ES-I3 (cell line): ENCODE data around the gene PPIL1.
A peak's percentile ranks its signal among the peaks of the same experiment; 100 is the strongest.
"Not testable (repeated sequence)": the region's sequence is repeated elsewhere in the genome, so short reads cannot be mapped to it uniquely, and the experiment has no call there.

Experiments
- H3K36me3 ChIP-seq: 2 replicates; pipeline ENCODE4 v1.6.1; 2013; ENCODE audit warnings: mild to moderate bottlenecking, low read length, control low read depth, moderate library complexity; ENCODE audit not compliant: insufficient read depth
- H3K4me1 ChIP-seq: 2 replicates; pipeline ENCODE4 v1.6.1; 2013; ENCODE audit warnings: mild to moderate bottlenecking, control low read depth, low read length; ENCODE audit not compliant: insufficient read depth
- H3K9ac ChIP-seq: 2 replicates; pipeline ENCODE4 v1.6.1; 2013; ENCODE audit warnings: low read depth, mild to moderate bottlenecking, low read length, moderate library complexity
- H3K9me3 ChIP-seq: 2 replicates; pipeline ENCODE4 v1.6.1; 2013; ENCODE audit warnings: mild to moderate bottlenecking, low read length, moderate library complexity; ENCODE audit not compliant: control insufficient read depth, insufficient read depth

Gene PPIL1

DNA sequence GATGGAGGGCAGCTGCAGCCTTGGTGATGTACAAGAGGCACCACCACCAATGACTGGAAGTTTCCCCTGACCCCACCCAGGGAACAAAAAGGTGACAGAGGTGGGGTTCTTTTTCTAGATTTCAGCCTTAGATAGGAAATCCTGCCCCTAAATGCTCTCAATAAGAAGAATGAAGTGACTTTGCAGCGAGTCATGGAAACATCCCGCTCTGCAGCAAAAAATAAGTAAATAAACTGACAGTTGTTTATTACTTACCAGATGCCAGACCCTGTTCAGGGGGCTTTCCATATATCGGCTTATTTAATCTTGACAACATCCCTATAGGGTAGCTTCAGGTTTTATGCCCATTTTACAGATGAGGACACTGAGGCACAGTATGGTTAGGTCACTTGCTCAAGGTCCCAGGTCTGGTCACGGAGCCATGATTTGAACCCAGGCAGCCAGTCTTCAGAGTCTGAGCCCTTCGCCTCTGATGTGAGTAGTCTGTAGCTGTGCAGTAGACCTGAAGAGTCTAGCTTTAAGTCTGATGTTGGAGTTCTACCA lies 30.3 kb upstream of the PPIL1 start:
- Histone ChIP-seq H3K9me3 (no peaks in the 10 kb centered on the region), H3K4me1 (no peaks in the 10 kb centered on the region), H3K9ac (no peak overlapping the region), H3K36me3 (0 out of 2 replicates have a peak, but pooled peaks cover 3% of the 10 kb centered on the region)

DNA sequence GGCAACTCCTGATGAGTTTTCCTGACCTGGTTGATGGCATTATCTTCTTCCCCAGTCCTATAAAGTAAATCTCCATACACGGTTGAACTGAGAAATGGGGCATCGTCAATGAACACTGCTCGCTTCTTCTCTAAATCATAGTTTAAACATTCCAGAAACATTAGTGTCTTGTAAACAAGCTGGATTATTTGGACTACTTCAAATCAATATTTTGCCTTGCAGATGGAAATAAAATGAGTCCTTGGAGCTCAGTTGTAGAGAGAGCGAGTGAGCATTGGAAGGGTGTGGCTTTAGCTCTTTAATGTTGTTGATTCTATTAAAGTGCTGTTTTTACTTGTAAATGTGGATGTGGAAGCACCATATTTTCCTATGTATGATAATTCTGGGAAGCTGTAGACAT lies 29.5 kb upstream of the PPIL1 start:
- Histone ChIP-seq H3K9ac (no peak overlapping the region), H3K4me1 (no peaks in the 10 kb centered on the region), H3K9me3 (no peaks in the 10 kb centered on the region), H3K36me3 (0 out of 2 replicates have a peak, but pooled peaks cover 3% of the 10 kb centered on the region)

DNA sequence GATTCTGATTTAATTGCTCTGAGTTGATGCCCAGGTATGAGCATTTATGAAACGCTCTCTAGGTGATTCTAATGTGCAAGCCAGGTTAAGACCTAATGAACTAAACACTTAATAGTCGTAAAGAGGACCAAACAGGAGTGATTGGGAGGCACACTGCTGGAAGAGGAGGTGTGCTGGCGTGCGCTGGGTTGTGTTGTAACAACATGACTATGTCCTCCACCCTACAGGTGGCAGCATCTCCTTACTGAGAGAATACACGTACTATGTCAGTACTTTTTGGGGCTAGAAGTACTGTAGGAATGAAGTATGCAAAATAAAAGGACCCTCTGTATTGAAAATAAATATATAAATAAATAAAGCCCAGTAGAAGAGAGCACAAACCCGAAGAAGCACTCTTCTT lies 23.0 kb upstream of the PPIL1 start:
- H3K4me1 ChIP-seq = no peaks in the 10 kb centered on the region
- H3K9me3 ChIP-seq = no peaks in the 10 kb centered on the region
- H3K9ac ChIP-seq = no peak overlapping the region
- H3K36me3 ChIP-seq = no peaks in the 10 kb centered on the region

DNA sequence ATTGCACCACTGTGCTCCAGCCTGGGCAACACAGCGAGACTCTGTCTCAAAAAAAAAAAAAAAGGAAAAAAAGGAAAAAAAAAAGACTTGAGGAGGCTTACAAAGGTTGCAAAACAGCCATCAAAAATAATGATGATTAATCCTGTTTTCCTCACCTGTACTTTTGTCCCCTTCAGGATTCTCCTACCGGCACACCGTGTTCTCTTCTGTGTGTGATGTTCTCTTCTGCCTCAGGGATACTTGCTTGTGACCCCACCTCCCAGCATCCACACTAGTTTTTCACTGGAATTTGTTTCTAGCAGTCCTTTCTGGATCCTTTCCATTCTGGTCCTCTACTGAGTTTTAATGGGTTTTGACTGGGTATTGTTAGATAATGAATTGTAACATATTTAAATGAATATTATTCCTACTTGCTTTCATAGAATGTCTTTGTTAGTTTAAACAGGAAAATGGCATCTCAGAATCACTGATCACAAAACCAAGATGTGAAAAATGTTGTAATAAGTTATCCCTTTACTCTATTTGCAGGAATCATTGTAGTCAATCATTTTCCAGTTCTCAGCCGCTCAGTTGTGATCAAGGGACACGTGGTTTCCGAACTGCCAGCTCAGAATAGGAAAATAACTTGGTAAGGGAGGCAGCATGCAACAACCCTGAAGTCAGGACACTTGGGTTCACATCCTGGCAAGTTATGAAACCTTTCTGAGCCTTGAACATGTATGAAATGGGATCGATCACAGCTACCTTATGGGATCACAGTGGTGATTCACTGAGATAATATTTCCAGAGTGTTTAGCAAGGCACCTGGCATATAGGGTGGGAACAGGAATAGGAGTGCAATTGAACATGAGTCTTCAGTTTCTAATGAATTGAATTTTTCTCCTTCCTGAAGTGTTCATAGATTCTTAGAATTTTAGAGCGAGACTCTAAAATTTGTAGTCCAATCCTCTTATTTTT lies 19.7 kb upstream of the PPIL1 start:
- Histone ChIP-seq H3K9ac (no peak overlapping the region), H3K4me1 (no peaks in the 10 kb centered on the region), H3K9me3 (no peaks in the 10 kb centered on the region), H3K36me3 (no peaks in the 10 kb centered on the region)

DNA sequence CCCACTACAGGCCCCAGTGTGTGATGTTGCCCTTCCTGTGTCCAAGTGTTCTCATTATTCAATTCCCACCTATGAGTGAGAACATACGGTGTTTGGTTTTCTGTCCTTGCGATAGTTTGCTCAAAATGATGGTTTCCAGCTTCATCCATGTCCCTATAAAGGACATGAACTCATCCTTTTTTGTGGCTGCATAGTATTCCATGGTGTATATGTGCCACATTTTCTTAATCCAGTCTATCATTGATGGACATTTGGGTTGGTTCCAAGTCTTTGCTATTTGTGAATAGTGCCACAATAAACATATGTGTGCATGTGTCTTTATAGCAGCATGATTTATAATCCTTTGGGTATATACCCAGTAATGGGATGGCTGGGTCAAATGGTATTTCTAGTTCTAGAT lies 16.6 kb upstream of the PPIL1 start:
- H3K4me1 ChIP-seq, H3K9me3 ChIP-seq, H3K36me3 ChIP-seq, H3K9ac ChIP-seq: not testable (repeated sequence)

DNA sequence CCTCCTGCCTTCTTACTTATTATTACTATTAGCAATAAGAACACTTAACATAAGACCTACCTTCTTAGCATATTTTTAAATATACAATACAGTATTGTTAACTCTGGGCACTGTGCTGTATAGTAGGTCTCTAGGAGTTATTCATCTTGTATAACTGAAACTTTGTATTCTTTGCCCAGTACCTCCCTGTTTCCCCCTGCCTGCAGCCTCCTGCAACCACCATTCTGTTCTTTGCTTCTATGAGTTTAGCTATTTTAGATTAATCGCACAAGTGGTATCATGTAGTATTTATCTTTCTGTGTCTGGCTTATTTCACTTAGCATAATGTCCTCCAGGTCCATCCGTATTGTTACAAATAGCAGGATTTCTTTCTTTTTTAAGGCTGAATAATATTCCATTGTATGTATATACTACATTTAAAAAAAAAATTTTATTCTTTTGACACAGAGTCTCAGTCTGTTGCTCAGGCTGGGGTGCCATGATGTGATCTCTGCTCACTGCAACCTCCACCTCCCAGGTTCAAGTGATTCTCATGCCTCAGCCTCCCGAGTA lies 15.6 kb upstream of the PPIL1 start:
- peaks cover 7% of the 10 kb centered on the region; the same call in 1 of the 2 replicates for H3K4me1 ChIP-seq
- no peaks in the 10 kb centered on the region for H3K36me3 ChIP-seq
- no peaks in the 10 kb centered on the region for H3K9me3 ChIP-seq
- no peak overlapping the region for H3K9ac ChIP-seq

DNA sequence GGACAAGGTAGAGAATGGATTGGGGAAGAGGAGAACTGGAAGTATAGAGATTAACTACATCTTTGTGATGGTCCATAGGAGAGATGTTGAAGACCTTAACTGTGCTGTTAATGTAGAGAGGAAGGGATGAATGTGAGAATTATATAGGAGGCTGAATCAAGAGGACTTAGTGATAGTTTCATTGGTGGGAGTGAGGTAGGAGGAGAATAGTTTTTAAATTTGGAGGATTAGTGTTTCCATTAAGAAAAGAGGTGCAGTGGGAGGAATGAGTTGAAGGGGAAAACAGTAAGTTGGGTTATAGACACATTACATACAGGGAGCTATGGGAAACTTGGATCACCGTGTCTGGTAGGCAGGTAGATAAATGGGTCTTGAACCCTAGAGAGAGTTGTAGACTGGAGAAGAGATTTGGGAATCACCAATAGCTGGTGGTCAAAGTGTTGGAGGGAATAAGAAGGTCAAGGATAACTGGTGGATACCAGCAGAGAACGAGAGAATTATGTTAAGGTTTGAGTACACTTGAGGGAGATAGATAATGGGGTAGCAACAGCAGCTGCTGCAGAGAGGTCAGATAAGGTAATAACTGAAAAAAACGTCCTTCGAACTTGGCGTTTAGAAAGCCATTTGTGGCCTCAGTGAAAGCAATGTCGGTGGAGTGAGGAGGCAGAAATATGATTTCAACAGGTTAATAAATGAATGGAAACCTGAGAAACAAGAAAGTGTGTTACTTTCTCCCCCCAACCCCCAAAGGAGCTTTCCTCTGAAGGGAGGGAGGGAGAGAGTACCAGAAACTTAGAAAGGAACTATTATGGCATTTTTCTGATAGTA lies 14.3 kb upstream of the PPIL1 start:
- H3K9me3 ChIP-seq = no peaks in the 10 kb centered on the region
- peaks cover 8% of the 10 kb centered on the region; the same call in 1 of the 2 replicates for H3K4me1 ChIP-seq
- H3K9ac ChIP-seq = no peak overlapping the region
- H3K36me3 ChIP-seq = no peaks in the 10 kb centered on the region

DNA sequence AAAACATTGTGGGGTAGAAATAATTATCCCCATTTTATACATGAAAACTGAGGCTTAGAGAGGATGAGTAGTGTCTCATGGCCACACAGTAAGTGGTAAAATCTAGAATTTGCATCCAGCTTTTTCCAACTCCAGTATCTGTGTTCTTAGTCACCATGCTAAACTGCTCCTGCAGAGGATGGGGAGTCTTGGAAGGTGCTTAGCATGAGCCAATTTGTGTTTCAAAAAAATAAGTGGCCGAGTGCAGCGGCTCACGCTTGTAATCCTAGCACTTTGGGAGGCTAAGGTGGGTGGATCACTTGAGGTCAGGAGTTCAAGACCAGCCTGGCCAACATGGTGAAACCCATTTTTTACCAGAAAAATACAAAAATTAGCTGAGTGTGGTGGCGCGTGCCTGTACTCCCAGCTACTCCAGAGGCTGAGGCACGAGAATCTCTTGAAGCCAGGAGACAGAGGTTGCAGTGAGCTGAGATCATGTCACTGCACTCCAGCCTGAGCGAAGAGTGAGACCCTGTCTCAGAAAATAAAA lies 13.6 kb upstream of the PPIL1 start:
- no peaks in the 10 kb centered on the region for H3K36me3 ChIP-seq
- no peaks in the 10 kb centered on the region for H3K9me3 ChIP-seq
- H3K9ac ChIP-seq = no peak overlapping the region
- H3K4me1 ChIP-seq = peaks cover 8% of the 10 kb centered on the region; the same call in 1 of the 2 replicates

DNA sequence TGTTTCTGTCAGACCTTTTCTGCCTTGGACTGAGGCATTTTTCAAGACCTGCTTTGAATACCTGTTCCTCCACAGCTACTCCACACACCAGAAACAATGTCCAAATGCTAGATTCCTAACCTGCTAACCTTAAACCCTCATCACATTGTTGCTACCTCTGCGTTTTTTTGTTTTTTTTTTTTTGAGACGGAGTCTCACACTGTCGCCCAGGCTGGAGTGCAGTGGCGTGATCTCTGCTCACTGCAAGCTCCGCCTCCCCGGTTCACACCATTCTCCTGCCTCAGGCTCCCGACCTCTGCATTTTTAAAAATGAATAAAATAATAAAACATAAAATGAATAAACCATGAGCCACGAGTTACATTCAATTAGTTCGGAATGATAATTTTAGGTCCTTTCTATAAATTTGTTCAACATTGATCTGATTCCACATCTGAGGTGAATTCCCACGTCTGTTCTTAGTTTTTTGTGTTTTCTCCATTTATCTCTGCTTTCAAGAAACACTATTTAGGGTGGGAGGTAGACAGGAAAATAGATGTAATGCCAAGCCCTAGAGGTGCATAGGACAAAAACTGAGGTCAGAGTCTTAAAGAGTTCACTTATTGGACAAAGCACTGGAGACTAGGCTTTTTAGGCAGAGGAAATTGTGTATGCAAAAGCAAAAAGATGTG lies 12.5 kb upstream of the PPIL1 start:
- no peaks in the 10 kb centered on the region for H3K36me3 ChIP-seq
- no peaks in the 10 kb centered on the region for H3K9me3 ChIP-seq
- H3K9ac ChIP-seq = no peak overlapping the region
- H3K4me1 ChIP-seq = peaks cover 8% of the 10 kb centered on the region; the same call in 1 of the 2 replicates

DNA sequence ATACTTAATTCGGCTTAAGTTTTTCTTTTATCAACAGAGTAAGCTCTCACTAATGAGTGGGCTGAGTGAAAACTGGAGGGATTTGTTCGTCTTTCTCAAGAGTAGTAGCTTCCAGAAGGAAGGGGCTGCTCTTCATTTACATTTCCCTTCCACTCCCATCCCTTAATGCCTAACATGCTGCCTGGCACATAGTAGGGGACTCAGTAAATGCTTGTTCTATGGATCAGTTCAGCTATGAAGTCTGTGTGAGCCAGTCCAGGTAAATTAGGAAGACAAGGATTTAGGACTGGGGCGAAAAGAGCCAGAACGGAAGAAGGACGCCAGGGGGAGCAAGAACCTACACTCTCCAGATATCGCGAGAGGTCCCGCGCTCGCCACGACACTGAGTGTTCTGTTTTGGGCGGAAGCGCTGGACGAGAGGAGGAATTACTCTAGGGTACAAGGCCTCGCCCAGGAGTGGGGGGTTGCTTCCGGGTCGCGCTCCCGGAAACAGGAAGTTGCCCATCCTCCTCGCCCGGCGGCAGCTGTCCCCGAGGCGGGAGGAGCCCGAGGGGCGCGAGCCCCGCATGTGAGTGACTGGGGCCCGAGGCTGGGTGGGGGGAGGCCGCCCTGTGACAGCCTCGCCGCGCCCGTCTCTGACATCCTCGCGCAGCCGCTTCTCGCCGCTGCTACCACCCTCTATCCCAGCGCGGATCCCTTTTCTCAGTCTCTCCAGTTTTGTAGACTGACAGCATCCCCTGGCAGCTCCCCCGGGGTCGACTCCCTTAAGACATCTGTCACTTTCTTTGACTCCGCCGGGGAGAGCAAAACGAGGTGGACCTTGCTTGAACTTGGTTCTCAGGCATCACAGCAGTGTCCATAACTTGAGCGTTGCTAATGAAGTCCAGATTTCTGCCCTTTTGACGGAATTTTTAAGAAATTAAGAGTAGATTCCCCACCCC lies 11.1 kb upstream of the PPIL1 start, which contains the start of gene C6orf89:
TSS of gene C6orf89 (plus strand) at position 492 of the 941 bp plus-strand sequence. CDS start 13,493 bp downstream, outside the sequence.
- Histone ChIP-seq H3K9ac (peak within 1 kb of the TSS; percentile 62), H3K36me3 (no peaks in the 10 kb centered on the region), H3K4me1 (peaks cover 8% of the 10 kb centered on the region; the same call in 1 of the 2 replicates), H3K9me3 (no peaks in the 10 kb centered on the region; the same call in 1 of the 2 replicates)

DNA sequence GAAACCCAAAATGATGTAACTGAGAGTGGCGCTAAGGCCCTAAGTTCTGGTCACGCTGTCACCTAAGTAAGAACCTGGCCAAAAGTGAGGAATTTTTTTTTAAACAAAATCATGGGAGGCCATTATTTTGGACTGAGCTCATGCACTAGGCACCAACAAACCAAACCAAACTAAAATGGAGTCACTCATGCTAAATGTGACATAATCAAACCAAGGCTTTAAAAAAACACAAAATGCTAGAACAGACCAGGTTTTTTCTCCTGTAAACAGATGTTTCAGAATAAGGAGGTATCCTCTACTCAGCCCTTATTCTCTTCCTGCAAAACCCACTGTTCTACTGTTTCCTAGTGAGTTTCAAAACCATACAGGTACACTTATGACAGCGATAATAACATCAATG lies 10.0 kb upstream of the PPIL1 start:
- no peaks in the 10 kb centered on the region for H3K36me3 ChIP-seq
- no peak overlapping the region for H3K9ac ChIP-seq
- H3K4me1 ChIP-seq = peaks cover 8% of the 10 kb centered on the region; the same call in 1 of the 2 replicates
- no peaks in the 10 kb centered on the region; the same call in 1 of the 2 replicates for H3K9me3 ChIP-seq

DNA sequence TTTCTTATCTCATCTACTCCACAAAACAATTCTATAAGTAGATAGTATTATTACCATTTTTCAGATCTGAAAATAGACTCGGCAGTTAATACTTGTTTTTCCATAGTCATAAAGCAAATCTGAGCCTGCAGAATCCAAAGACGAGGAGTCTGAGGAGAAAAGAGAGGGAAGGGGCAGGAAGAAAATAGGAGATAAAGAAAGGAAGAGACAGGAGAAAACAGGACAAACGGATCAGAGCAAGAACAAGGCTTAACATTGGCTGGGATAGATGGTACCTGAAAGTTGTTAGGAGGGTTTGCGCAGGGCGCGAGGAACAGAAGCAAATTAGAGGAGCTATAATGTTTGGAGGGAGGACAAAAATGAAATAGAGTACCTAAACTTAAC lies 639 bp upstream of the PPIL1 start:
- peak overlapping the region; percentile 92 for H3K9ac ChIP-seq
- H3K36me3 ChIP-seq = no peaks in the 10 kb centered on the region
- peaks cover 8% of the 10 kb centered on the region; the same call in 1 of the 2 replicates for H3K4me1 ChIP-seq
- no peaks in the 10 kb centered on the region for H3K9me3 ChIP-seq
